Measurements from ENCODE around the gene IGF1R.

DNA sequence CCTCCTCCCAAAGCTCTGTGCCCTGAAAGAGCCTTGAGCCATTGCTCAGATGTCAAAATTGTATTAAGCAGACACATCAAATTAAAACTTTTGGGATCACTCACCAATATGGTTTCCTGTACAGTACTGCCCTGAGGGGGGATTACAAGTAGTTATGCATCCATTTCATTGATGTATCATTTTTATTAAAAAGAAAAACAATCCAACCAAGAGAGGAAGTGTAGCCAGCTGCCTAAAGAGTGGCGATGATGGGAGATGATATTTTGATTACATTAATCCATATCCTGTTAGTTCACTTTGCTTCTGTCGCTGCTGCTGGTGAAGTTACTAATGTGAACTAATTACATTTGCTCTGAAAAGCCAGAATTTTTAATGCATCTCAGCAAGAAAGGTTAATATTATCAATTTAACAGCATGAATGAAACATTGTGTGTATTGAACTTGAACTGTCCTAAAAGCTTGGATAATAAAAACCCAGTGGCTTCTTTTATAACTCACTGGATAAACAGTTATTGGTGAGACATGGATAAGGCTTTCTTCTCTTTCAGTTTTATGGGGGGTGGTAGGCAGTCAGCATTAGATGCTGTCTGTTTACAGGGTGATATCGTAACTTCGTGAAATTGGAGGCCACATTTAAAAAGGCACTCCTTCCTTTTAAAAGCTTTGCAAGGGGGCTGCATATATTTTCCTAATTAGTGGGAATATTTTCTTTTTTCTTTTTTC lies 87.7 kb downstream of the IGF1R start:
- TF ChIP-seq EP300 (IDR thresholded peaks at IDR 0.05) (no peak), POLR2A (IDR thresholded peaks at IDR 0.05) (no peak)
- TF ChIP-seq, protein P1, sequence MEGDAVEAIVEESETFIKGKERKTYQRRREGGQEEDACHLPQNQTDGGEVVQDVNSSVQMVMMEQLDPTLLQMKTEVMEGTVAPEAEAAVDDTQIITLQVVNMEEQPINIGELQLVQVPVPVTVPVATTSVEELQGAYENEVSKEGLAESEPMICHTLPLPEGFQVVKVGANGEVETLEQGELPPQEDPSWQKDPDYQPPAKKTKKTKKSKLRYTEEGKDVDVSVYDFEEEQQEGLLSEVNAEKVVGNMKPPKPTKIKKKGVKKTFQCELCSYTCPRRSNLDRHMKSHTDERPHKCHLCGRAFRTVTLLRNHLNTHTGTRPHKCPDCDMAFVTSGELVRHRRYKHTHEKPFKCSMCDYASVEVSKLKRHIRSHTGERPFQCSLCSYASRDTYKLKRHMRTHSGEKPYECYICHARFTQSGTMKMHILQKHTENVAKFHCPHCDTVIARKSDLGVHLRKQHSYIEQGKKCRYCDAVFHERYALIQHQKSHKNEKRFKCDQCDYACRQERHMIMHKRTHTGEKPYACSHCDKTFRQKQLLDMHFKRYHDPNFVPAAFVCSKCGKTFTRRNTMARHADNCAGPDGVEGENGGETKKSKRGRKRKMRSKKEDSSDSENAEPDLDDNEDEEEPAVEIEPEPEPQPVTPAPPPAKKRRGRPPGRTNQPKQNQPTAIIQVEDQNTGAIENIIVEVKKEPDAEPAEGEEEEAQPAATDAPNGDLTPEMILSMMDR (IDR thresholded peaks at IDR 0.05), result no peak
